HG03108 (cell line): ENCODE results near the gene RICTOR.
"Not testable (repeated sequence)": the region's sequence is repeated elsewhere in the genome, so short reads cannot be mapped to it uniquely, and the experiment has no call there.

Experiments
- ATAC-seq: cut with Tn5 transposase; IDR thresholded peaks from one replicate; pipeline ENCODE4 v1.9.1; 2021; ENCODE audit warnings: moderate library complexity; ENCODE audit not compliant: unreplicated experiment

RICTOR gene

DNA sequence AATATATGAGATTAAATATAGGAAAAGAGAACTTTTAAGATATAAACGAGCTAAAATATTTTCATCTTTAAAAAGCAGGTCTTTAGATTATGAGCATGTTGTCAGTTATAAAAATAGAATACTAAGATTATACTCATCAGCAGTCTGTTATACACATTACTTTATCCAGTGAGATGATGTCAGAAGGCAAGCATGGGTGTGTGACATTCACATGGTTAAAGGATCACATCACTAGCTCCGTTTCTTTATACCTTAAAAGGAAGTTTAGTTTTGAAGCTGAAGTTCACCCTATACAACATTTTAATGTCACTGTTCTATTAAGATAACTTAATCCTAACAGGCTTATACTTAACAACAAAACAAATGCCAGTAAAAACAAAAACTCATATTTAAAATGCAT lies 59.6 kb downstream of the RICTOR start:
- ATAC-seq, result no peak

DNA sequence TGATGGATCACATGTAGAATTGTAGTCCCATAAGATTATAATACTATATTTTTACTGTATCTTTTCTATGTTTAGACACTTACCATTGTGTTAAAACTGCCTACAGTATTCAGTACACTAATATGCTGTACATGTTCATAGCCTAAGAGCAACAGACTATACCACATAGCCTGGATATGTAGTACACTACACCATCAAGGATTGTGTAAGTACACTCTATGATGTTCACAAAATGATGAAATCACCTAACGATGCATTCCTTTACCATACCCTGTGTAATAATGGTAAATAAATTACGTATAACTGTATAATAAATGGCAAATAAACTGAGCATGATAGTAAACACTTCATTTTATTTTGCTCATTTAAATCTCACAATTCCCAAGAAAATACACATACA lies 60.3 kb downstream of the RICTOR start:
- no peak for ATAC-seq

DNA sequence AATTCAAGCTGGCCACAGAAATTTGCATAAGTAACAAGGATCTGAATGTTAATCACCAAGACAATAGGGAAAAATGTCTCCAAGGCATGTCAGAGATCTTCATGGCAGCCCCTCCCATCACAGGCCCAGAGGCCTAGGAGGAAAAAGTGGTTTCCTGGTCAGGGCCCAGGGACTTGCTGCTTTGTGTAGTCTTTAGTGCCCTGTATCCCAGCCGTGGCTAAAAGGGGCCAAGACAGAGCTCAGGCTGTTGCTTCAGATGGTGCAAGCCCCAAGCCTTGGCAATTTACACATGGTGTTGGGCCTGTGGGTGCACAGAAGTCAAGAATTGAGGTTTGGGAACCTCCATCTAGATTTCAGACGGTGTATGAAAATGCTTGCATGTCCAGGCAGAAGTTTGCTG lies 63.2 kb downstream of the RICTOR start:
- not testable (repeated sequence) for ATAC-seq

DNA sequence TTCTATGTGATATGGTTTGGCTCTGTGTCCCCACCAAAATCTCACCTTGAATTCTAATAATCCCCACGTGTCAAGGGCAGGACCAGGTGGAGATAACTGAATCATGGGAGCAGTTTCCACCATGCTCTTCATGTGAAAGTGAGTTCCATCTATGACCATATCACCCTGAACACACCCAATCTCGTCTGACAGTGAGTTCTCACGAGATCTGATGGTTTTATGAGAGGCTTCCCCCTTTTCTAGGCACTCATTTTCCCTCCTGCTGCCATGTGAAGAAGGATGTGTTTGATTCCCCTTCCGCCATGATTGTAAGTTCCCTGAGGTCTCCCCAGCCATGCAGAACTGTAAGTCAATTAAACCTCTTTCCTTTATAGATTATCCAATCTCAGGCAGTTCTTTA lies 64.2 kb downstream of the RICTOR start:
- no peak for ATAC-seq

DNA sequence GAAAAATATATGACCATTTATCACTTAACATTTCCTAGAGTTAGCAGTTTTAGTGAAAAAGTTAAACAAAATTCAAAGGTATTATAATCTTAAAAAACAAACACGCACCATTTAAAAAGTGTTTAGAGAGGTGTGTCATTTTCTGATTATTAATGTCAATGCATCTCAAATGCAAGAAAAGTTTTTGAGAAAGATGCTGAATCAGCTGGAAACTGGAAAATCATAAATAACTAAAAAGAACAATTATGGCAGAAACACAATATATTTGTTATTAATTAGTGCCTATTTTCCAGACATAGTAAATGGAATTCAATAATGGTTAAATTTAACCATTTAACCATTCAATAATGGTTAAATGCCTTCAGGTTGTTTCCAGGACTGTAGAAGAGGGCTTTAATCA lies 64.9 kb downstream of the RICTOR start:
- ATAC-seq, result no peak

DNA sequence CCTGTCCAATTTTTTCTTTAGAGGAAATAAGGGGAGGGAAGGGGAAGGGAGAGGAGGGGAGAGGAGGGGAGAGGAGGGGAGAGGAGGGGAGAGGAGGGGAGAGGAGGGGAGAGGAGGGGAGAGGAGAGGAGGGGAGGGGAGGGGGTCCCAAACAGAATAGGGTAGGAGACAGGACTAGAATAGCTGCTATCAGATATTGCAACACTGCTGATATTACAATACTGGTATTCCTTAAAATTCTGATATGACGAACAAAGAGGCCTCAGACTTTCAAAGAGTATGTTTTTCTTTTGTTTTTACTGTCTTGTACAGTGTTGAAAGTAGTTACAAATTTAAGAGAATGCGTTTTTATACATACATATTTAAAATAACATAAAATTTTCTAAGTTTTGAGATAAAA lies 67.5 kb downstream of the RICTOR start:
- no peak for ATAC-seq

DNA sequence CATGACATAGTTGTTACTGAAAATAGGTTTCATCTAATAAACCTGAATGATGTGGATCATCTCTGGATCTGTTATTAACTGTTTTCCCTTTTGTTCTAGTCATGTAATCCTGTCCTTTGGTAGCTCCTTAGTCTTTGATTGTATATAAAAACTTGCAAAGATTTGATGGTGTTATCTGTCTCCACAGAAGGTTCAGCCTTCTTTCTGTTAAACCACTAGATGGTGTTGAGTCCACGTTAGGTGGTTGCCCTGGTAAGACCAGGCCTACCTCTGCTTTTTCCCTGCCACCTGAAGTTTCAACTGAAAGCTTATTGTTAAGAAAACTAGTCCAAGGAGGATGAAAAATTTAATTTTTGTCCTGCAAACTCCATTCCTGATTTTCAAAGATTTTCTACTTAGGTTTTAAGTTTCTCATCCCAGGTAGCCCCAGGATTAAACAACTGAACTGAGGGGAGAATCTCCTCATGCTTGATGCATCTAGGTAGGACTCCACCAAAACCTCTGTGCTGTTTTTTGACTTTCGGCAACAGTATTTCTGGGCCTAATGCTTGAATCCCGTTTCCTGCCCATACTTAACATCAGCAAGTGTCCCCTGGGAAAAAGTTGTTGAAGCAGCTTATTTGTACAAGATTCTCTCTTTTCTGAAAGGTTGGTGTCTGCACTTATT lies 68.5 kb downstream of the RICTOR start:
- no peak for ATAC-seq

DNA sequence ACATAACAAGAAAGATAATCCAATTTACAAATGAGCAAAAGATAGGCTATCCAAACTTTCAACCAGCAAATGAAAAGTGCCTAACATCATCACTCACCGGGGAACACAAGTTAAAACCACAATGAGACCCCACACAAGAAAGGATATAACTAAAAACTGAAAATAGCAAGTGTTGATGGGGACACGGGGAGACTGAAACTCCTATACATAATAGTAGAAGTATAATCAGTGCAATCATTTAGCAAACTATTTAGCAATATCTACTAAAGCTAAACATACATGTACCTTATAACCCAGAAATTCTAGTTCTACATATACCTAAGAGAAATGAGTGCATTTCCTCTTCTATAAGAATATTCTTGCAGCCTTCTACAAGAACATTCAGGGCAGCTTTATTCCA lies 72.5 kb downstream of the RICTOR start:
- ATAC-seq, result no peak

DNA sequence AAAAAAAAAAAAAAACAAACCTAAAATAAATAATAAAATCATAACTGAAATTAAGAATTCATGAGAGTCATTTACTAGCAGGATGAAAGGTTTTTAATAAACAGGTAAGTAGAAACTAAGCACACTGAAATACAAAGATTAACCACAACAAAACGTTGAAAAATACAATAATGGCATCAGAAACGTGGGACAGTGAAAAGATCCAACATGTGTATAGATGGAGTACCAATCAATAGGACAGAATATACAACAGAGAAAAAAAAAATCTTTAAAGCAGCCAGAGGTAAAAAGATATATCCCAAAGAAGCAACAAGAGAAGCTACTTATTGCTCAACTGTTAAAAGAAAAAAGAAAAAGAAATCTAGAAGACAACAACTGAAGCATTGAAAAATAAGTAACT lies 75.2 kb downstream of the RICTOR start:
- no peak for ATAC-seq

DNA sequence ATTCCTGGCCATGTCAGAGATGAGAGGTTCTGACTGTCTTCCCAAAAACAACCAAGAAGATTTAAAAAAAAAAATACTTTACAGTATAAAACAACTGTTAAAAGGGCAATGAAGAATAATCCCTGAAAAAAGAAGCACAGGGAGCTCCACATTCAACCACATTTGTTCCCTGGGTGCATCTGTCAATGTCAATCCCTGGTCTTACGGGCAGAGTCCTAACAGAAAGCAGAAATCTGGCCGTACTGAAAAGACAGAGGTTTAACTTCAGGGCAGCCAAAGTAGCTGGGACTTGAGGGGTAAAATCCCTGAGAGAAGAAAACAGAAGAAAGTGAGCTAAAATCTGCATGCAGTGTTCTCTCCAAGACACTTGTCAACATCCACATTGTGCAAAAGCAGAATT lies 76.6 kb downstream of the RICTOR start:
- ATAC-seq, result no peak

DNA sequence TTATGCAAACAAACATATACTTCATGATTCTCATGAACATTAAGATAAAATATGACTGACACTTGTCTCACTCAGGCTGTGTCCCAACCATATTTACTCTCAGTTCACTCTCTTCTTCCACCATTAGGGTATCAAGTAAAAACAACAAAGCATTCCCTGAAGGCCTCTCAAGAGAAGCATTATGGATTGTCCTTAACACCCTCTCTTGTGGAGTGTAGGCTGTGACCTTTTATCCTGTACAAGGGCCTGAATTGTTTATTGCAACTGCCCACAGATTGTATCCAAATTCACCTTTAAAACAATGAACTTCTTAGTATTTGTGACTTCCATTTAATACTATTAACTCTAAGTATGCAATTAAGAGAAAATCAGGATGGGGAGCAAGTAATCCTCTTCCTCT lies 78.1 kb downstream of the RICTOR start:
- no peak for ATAC-seq

DNA sequence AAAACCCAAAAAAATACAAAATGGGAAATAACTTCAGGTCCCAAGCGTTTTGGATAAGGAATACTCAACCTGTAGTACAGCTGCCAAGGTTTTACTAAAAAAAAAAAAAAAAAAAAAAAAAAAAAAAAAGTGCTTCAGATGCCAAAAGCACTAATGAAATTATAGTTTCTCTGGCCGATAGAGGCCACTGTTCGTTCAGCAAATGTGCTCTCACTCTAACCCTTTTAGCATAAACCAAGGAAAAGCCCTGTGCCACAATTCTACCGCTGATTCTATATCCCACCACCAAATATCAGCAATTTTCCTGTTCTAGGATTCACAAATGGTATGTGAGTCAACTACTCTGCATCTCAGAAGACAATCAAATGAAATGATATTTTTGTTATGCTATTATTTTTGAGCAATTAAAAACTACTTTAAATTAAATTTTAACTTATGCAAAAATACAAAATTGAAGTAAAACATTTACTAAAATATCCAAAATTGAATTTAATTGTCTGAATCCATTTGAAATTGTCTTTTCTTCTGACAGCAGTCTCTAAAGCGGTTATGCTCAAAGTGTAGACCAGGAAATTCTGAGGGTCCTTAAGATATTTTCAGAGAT lies 79.8 kb downstream of the RICTOR start:
- ATAC-seq, result no peak

DNA sequence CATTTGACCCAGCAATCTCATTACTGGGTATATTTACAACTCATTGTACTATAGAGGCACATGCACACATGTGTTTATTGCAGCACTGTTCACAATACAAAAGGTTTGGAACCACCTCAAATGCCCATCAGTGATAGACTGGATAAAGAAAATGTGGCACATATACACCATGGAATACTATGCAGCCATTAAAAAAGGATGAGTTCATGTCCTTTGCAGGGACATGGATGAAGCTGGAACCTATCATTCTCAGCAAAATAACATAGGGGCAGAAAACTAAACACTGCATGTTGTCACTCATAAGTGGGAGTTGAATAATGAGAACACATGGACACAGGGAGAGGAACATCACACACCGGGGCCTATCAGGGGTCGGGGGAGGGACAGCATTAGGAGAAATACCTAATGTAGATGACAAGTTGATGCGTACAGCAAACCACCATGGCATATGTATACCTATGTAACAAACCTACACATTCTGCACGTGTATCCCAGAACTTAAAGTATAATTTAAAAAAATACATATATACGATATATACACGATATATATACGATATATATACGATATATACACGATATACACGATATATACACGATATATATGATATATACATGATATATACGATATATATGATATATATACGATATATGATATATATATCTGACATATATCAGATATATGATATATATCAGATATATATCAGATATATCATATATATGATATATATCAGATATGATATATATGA lies 84.1 kb downstream of the RICTOR start:
- not testable (repeated sequence) for ATAC-seq

DNA sequence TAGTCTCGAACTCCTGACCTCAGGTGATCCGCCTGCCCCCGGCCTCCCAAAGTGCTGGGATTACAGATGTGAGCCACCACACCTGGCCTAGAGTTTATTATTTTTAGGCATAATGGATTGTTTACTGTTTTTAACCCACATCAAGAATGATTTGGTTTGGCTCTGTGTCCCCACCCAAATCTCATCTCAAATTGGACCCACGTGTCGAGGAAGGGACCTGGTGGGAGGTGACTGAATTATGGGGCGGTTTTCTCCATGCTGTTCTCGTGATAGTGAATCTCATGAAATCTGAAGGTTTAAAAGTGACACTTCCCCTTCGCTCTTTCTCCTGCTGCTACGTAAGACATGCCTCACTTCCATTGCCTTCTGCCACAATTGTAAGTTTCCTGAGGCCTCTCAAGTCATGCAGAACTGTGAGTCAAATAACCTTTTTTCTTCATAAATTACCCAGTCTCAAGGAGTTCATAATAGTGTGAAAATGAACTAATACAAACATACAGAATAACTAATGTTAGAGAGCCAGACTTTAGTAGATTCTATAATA lies 88.2 kb downstream of the RICTOR start:
- no peak for ATAC-seq

DNA sequence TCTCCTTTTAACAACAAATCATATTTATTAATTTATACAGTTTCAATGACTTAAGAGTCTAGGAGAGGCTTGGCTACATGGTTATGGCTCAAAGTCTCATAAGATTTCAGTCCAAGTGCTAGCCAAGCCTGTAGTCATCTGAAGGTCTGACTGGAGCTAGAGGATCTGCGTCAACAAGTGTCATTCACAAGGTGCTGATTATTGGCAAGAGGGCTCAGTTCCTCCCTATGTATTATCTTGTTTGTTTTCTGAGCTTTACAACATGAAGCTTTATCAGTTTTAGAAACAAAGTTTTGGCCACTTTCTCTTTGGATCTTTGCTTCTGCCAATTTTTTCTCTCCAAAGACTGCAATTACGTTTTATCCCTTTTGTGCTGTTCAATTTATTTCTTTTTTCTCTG lies 94.7 kb downstream of the RICTOR start:
- ATAC-seq, result no peak

DNA sequence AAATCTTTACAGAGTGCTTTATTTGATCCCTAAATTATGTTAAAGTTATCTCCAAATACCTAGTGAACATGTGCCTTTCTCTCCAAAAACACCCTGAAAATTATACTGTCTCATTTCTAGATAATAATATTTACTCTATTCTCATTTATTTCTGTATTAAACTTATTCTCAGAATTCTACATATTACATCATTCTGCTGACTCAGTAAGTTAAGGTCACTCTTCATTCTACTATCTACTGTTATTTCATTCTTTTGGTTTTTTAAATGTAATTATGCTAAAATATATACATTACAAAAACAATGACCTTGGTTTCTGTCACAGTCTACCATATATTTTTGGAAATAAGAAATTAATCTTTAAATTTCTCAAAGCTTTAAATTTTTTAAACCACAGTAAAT lies 96.2 kb downstream of the RICTOR start:
- ATAC-seq, result no peak

DNA sequence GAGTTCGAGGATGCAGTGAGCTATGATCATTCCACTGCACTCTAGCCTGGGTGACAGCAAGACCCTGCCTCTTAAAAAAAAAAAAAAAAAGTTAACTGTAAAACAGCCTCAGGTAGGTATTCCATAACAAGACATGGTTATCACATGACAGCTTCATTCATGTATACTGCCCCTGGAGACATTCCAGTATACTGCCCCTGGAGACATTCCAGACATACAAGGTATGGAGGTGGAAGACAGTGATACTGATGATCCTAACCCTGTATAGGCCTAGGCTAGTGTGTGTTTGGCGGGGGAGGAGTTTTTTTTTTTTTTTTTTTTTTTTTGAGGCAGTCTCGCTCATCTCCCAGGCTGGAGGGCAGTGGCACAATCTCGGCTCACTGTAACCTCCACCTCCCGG lies 105.5 kb downstream of the RICTOR start:
- no peak for ATAC-seq

DNA sequence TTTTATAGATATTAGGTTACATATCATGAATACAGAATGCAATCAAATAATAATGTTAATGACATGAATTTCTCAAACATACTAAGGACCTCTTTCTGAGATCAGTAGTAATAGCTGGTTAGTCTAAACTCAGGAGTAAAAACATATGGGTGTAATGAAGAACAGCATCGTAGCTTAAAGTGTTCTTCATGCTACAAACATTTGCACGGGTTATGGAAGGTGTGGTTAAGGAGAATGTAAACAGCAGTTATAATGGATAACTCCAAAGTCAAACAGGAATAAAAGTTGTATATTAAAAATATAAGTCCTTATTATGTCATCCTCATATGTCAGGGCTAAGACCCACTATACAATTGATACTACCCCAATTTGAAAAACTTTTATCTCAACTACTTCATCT lies 112.5 kb downstream of the RICTOR start:
- ATAC-seq, result no peak

DNA sequence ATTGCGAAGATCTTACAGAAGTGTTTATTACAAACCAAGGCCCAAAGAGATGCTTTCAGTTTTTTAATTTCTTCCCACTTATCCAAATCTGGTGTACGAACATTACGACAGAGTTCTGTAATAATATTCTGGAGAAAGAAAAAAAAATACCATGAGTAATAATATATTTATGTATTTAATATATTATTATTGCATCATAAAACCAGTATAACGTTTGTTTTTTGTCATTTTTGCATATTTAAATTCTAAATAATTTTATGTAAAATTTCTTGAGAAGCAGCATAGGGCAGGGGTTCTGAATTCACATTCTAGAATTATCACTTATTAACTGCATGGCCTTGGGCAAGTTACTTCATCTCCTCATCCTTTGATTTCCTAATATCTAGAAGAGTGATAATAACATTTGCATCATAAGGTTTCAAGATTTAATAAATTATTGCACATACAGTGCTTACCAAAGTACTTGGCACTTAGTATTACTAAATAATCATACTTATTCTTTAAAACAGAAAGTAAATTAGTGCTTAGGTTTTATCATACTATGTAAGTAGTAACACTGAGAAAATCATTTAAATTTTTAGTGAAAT lies 120.7 kb downstream of the RICTOR start:
- no peak for ATAC-seq

DNA sequence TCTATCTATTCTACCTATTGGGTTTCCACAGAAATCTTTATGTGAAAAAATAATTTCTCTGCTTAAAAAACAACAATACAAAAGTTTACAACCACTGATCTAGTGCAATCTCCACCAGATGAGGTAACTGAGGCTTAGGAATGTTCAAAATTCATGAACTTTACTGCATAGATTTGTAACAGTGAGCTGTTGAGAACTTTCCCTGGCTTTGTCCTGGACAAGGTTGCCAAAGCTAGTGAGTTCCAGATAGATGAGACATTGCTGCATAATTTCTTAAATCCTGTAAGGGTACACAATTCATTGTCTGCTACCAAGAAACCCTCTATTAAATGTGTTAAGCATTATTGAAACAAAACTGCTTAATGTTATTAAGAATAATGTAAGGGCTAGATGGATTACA lies 125.7 kb downstream of the RICTOR start:
- ATAC-seq, result no peak

DNA sequence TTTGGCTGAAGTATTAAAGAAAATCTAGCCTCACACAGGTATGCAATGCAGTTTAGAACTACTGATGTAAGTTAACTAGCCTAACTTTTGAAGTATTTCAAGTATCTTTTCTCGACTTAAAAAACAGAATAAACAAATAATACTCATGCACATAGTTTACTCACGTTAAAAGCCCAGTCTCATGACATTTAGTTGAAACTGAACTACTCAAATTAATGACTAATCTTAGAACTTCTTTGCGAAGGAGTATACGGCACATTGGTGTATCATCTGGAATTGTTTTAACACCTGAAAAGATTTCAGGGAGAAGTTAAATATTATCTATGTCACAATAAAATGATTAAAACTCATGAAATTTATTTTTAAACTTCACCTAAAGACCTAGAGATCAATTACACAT lies 129.9 kb downstream of the RICTOR start:
- no peak for ATAC-seq

DNA sequence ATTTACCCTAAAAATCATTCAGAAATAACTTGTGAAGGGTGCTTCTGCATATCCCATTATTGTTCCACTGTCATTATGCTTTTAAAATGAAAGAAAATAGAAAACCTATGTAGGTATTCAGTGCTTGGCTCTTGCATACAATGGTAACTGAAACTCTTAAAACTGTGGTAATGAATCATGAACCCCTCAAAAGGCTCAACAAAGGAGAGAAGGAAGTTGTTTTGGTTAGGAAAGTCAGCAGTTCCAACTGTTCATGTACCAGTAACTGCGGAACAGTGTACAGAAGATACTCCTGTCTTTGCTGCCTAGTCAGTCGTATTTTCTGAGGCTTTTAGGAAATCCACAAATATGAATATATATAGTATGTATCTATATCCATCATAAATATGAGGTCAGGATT lies 132.3 kb downstream of the RICTOR start:
- no peak for ATAC-seq
